ENCODE measurements around the gene C14orf132.
A peak's percentile ranks its signal among the peaks of the same experiment; 100 is the strongest.

Gene C14orf132

DNA sequence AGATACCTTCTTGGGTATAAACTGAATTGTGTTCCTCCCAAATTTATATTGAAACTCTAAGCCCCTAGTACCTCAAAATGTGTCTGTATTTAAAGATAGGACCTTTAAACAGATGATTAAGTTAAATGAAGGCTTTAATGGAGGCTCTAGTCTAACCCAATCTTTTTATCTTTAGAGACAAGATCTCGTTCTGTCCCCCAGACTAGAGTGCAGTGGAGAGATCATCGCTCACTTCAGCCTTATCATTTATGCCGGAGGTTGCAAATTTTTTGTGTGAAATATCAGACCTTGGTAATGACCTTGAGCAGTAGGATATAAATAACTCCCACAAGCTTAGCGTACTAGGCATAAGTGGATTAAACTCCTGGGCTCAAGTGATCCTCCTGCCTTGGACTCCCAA is 81.8 kb downstream of the C14orf132 start:
- TF ChIP-seq, protein P1, sequence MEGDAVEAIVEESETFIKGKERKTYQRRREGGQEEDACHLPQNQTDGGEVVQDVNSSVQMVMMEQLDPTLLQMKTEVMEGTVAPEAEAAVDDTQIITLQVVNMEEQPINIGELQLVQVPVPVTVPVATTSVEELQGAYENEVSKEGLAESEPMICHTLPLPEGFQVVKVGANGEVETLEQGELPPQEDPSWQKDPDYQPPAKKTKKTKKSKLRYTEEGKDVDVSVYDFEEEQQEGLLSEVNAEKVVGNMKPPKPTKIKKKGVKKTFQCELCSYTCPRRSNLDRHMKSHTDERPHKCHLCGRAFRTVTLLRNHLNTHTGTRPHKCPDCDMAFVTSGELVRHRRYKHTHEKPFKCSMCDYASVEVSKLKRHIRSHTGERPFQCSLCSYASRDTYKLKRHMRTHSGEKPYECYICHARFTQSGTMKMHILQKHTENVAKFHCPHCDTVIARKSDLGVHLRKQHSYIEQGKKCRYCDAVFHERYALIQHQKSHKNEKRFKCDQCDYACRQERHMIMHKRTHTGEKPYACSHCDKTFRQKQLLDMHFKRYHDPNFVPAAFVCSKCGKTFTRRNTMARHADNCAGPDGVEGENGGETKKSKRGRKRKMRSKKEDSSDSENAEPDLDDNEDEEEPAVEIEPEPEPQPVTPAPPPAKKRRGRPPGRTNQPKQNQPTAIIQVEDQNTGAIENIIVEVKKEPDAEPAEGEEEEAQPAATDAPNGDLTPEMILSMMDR (conservative IDR thresholded peaks at IDR 0.05; ENCODE audit: low read length), result no peak
- no peak overlapping the region for H3K4me3 ChIP-seq (ENCODE audit: low read length)
- no peak for DNase-seq (ENCODE audit: low read depth)

DNA sequence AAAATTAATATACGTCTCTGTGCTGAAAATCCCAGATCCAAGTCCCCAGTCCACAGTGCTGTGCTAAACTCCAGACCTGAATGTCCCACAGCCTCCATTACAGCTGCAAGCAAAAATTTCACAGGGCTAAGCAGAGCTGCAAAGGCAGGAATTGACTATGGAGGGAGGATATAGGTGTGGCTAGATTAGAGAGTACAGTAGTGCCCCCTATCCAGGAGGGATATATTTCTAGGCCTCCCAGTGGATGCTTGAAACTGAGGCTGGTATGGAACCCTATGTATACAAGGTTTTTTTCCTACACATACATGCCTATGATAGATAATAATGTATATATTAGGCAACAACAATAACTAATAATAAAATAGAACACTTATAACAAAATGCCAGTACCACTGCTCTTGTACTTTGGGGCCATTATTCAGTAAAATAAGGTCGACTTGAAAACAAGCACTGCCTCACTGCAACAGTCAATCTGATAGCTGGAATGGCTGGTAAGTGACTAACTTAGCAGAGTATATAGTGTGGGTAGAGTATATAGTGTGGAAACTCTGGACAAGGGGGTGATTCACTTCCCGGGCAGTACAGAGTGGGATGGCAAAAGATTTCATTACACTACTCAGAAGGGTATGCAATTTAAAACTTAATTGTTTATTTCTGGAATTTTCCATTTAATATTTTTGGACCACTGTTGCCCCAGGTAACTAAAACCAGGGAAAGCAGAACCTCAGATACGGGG is 82.7 kb downstream of the C14orf132 start:
- peak; percentile 25 for DNase-seq (ENCODE audit: low read depth)
- TF ChIP-seq, protein P1 (conservative IDR thresholded peaks at IDR 0.05; ENCODE audit: low read length), result no peak
- no peak overlapping the region for H3K4me3 ChIP-seq (ENCODE audit: low read length)

DNA sequence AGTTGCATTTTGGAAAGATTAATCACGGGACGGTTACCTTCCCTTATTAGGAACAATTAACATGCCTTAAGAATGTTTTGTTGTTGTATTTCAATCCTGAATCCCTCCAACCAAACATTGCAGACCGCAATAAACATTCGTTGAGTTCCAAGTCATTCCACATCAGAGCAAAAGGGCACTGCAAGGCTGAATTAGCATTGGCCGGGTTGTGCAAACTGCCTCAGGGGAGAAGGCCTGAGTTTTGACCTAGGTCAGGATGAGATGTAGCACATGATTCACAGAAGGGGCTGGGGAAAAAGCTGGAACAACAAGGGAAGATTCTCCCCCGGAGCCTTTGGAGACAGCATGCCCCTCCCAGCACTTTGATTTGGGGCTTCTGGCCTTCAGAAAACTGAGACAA is 83.3 kb downstream of the C14orf132 start:
- TF ChIP-seq, protein P1 (conservative IDR thresholded peaks at IDR 0.05; ENCODE audit: low read length), result no peak
- H3K4me3 ChIP-seq (ENCODE audit: low read length), result no peak overlapping the region
- no peak for DNase-seq (ENCODE audit: low read depth)

DNA sequence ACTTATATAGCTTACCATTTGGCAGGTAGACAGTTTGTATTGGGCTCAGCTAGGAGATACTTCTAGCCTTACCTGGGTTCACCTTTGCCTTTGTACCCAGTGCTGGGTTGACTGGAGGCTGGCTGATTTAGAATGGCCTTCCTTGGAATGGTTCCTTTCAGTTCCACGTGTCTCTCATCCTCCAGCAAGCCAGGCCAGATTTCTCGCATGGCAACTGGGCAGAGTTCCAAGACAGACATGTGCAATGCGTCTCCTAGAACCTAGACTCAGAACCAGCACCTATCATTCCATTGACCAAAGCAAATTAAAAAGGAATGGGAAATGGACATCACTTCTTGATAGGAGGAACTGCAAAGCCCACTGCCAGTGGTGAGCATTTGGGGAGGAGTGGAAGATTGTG is 86.4 kb downstream of the C14orf132 start:
- DNase-seq (ENCODE audit: low read depth), result peak; percentile 42
- H3K4me3 ChIP-seq (ENCODE audit: low read length), result no peak overlapping the region
- TF ChIP-seq, protein P1 (conservative IDR thresholded peaks at IDR 0.05; ENCODE audit: low read length), result no peak

DNA sequence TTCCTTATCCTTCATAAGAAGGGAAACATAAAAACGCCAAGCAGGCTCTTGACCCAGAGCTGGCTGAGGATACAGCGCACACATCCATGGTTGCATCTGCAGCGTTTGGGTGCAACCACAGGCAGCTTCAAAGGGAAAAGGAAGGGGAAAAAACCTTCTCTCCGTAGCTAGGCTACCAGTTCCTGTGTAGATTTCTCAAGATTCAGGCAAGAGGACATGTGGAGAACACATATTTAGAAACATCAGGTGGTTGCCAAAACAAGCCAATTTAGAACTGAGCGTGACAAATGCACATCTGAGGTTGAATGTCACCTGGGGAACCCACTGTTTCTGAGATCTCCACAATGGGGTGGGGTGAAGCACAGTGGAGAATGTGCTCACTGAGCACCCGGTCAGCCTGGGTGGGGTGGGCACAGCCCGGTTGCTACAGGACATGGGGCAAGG is 87.2 kb downstream of the C14orf132 start:
- TF ChIP-seq, protein P1 (conservative IDR thresholded peaks at IDR 0.05; ENCODE audit: low read length), result no peak
- DNase-seq (ENCODE audit: low read depth), result peak; percentile 36
- H3K4me3 ChIP-seq (ENCODE audit: low read length), result no peak overlapping the region

DNA sequence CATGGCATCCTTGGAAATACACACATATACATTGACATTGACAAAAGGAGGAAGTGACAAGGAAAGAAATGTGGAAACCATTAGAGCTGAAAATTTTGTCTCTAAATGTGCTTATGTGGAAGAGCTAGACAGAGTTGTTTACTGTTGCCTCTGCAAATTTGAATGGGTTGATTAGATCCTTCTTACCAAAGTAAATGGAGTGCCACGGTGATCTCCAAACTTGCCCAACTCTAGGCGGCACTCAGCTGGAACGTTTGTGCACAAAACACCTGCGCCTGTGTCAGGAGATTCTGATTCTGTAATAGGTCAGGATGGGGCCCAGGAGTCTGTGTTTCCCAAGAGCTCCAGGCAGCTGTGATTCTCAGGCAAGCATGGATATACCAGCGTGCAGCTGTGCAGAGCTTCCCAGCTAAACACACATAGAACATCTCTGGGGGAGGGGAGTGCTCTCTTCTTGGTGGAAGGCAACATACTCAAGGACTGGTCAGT is 87.7 kb downstream of the C14orf132 start:
- H3K4me3 ChIP-seq (ENCODE audit: low read length), result no peak overlapping the region
- TF ChIP-seq, protein P1 (conservative IDR thresholded peaks at IDR 0.05; ENCODE audit: low read length), result no peak
- no peak for DNase-seq (ENCODE audit: low read depth)

DNA sequence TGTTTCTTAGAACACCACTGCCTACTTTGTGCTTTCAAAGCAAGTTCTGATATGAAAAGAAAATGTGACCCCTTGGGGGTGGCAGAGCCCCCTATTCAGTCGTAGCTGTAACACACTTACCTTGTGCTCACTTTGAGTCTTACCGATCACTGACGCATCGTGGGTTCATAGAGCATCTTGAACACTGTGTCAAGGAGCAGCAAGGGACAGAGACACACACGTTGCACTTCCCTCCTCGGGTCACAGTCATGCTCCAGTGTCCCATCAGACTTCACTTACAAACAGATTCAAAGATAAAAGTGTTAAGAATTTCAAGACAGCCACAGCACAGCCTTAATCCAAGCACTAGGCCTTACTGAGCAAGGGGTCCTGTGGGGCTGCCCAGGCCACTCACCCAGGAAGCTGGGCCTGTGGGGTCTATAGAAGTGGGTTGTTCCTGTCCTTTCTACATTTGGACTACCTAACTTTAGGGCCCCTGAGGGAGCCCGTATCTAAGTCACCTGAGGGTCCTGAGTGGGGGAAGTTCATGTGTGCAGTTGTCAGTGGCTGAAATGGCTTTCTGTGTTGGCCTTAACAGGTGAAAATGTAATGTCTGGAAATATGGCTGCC is 90.1 kb downstream of the C14orf132 start:
- H3K4me3 ChIP-seq (ENCODE audit: low read length), result no peak overlapping the region
- TF ChIP-seq, protein P1 (conservative IDR thresholded peaks at IDR 0.05; ENCODE audit: low read length), result no peak
- no peak for DNase-seq (ENCODE audit: low read depth)
